Left ventricle myocardium inferior (tissue), 1 donor: ENCODE measurements around the gene MAPKAPK2. TPM values are rescaled to one million over a fixed set of nuclear protein-coding genes. Genes with fewer than 3 reads are reported as not detected.

Experiments
- DNase-seq: peaks from one replicate; pipeline ENCODE4 v3.0.0-alpha.2; 2020
- H3K27ac ChIP-seq: fragments of 200-600 bp; replicated peaks from 2 replicates; pipeline ENCODE4 v1.8.0; 2021
- H3K27me3 ChIP-seq: fragments of 200-600 bp; 2 replicates; pipeline ENCODE4 v1.8.0; 2021; ENCODE audit warnings: low read depth
- H3K36me3 ChIP-seq: fragments of 200-600 bp; 2 replicates; pipeline ENCODE4 v1.8.0; 2021
- H3K4me1 ChIP-seq: fragments of 200-600 bp; 2 replicates; pipeline ENCODE4 v1.8.0; 2021
- H3K4me3 ChIP-seq: fragments of 200-600 bp; 2 replicates; pipeline ENCODE4 v1.8.0; 2021; ENCODE audit warnings: mild to moderate bottlenecking, moderate library complexity
- H3K9me3 ChIP-seq: fragments of 200-600 bp; replicated peaks from 2 replicates; pipeline ENCODE4 v1.8.0; 2021
- CTCF ChIP-seq: fragments of 200-600 bp; IDR thresholded peaks from 2 replicates; pipeline ENCODE4 v1.8.0; 2021; ENCODE audit warnings: antibody characterized with exemption, mild to moderate bottlenecking, borderline replicate concordance
- intact Hi-C: fragments of 100-400 bp; cut with micrococcal nuclease; formaldehyde crosslinking; loops from one replicate; pipeline ENCODE4 v1.11.0; 2022
- total RNA-seq: library from RNA; stranded (reverse); fragmentation: NEBNext Ultra II Directional; extraction: Animal tissue kit (Norgen Biotek cat#: 25700); gene quantifications from one replicate; pipeline ENCODE4 v1.2.1, GENCODE V29; 2021
- donor health status: DM: no; HTN: yes; CAD: no; lungs with severe emphysema.

The MAPKAPK2 gene
- total RNA-seq, 1 donor from 2014 or later = 215 TPM

DNA sequence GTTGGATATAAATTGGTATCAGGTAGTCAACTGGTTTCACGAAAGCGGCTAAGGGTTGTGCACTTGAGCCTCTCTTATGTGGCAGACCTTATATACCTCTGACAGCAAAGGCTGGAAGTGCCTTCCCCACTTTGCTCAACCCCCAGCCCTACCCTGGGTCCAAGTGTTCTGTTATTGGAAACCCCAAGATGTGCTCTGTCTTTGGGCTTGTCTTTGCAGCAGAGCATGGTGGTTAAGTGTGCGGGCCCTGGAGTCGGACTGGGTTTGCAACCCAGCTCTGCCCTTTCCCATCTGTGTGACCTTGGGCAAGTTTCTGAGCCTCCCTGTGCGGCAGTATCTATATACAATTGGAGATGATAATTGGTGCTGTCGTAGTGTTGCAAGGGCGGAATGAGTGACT, 98.8 kb downstream of the MAPKAPK2 start:
- Histone ChIP-seq H3K27me3 (no peaks in the 10 kb centered on the region), H3K4me1 (no peaks in the 10 kb centered on the region), H3K36me3 (no peaks in the 10 kb centered on the region), H3K4me3 (no peak overlapping the region), H3K27ac (no peak overlapping the region), H3K9me3 (no peaks in the 10 kb centered on the region)
- DNase-seq = no peak
- no peak for TF ChIP-seq CTCF
- intact Hi-C loops = no loop called here

Other genes starting within 250 kb of the MAPKAPK2 start
- gene IKBKE, start 214.4 kb upstream of the MAPKAPK2 start, total RNA-seq = 0.80 TPM
- 7.8 TPM for gene RASSF5, start 177.4 kb upstream of the MAPKAPK2 start, total RNA-seq
- 29.2 TPM for gene EIF2D, start 72.4 kb upstream of the MAPKAPK2 start, total RNA-seq
- 26.6 TPM for gene DYRK3, start 49.4 kb upstream of the MAPKAPK2 start, total RNA-seq
- gene IL19, start 85.9 kb downstream of the MAPKAPK2 start, total RNA-seq = not detected
- 0.38 TPM for gene IL10, start 87.6 kb downstream of the MAPKAPK2 start, total RNA-seq
- gene IL20, start 180.7 kb downstream of the MAPKAPK2 start, total RNA-seq = not detected
- not detected for gene IL24, start 212.5 kb downstream of the MAPKAPK2 start, total RNA-seq
- 3.3 TPM for gene FCMR, start 237.0 kb downstream of the MAPKAPK2 start, total RNA-seq